Measurements from ENCODE around the gene OCIAD2. TPM values are rescaled to one million over a fixed set of nuclear protein-coding genes. Genes with fewer than 3 reads are reported as not detected.

The OCIAD2 gene
- total and polyA plus RNA-seq, 2 of the 8 experiments (the other 6 are each of a cell fraction or from before 2014, with no cell fraction given): 105 to 122 TPM

DNA sequence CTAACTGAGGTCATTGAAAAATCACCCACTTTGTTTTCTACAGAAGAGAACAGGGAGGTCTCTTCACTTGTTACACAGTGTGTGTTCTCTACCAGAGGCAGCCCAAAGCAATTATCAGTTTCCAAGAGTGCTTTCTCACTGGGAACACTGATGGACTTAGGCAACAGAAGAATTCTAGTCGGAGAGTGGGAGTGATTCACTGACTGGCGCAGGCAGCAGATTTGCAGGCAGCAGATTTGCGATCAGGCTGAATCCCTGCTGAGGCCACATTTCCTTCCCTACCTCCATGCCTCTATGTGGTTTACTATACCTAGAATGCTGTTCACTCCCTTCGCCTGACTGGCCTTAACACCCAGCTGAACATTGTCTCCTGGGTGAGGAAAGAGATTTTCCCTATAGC lies 6.6 kb downstream of the OCIAD2 start (continued):
- TF ChIP-seq, protein P1, sequence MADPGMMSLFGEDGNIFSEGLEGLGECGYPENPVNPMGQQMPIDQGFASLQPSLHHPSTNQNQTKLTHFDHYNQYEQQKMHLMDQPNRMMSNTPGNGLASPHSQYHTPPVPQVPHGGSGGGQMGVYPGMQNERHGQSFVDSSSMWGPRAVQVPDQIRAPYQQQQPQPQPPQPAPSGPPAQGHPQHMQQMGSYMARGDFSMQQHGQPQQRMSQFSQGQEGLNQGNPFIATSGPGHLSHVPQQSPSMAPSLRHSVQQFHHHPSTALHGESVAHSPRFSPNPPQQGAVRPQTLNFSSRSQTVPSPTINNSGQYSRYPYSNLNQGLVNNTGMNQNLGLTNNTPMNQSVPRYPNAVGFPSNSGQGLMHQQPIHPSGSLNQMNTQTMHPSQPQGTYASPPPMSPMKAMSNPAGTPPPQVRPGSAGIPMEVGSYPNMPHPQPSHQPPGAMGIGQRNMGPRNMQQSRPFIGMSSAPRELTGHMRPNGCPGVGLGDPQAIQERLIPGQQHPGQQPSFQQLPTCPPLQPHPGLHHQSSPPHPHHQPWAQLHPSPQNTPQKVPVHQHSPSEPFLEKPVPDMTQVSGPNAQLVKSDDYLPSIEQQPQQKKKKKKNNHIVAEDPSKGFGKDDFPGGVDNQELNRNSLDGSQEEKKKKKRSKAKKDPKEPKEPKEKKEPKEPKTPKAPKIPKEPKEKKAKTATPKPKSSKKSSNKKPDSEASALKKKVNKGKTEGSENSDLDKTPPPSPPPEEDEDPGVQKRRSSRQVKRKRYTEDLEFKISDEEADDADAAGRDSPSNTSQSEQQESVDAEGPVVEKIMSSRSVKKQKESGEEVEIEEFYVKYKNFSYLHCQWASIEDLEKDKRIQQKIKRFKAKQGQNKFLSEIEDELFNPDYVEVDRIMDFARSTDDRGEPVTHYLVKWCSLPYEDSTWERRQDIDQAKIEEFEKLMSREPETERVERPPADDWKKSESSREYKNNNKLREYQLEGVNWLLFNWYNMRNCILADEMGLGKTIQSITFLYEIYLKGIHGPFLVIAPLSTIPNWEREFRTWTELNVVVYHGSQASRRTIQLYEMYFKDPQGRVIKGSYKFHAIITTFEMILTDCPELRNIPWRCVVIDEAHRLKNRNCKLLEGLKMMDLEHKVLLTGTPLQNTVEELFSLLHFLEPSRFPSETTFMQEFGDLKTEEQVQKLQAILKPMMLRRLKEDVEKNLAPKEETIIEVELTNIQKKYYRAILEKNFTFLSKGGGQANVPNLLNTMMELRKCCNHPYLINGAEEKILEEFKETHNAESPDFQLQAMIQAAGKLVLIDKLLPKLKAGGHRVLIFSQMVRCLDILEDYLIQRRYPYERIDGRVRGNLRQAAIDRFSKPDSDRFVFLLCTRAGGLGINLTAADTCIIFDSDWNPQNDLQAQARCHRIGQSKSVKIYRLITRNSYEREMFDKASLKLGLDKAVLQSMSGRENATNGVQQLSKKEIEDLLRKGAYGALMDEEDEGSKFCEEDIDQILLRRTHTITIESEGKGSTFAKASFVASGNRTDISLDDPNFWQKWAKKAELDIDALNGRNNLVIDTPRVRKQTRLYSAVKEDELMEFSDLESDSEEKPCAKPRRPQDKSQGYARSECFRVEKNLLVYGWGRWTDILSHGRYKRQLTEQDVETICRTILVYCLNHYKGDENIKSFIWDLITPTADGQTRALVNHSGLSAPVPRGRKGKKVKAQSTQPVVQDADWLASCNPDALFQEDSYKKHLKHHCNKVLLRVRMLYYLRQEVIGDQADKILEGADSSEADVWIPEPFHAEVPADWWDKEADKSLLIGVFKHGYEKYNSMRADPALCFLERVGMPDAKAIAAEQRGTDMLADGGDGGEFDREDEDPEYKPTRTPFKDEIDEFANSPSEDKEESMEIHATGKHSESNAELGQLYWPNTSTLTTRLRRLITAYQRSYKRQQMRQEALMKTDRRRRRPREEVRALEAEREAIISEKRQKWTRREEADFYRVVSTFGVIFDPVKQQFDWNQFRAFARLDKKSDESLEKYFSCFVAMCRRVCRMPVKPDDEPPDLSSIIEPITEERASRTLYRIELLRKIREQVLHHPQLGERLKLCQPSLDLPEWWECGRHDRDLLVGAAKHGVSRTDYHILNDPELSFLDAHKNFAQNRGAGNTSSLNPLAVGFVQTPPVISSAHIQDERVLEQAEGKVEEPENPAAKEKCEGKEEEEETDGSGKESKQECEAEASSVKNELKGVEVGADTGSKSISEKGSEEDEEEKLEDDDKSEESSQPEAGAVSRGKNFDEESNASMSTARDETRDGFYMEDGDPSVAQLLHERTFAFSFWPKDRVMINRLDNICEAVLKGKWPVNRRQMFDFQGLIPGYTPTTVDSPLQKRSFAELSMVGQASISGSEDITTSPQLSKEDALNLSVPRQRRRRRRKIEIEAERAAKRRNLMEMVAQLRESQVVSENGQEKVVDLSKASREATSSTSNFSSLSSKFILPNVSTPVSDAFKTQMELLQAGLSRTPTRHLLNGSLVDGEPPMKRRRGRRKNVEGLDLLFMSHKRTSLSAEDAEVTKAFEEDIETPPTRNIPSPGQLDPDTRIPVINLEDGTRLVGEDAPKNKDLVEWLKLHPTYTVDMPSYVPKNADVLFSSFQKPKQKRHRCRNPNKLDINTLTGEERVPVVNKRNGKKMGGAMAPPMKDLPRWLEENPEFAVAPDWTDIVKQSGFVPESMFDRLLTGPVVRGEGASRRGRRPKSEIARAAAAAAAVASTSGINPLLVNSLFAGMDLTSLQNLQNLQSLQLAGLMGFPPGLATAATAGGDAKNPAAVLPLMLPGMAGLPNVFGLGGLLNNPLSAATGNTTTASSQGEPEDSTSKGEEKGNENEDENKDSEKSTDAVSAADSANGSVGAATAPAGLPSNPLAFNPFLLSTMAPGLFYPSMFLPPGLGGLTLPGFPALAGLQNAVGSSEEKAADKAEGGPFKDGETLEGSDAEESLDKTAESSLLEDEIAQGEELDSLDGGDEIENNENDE (IDR thresholded peaks at IDR 0.05; ENCODE audit: insufficient replicate concordance, low read length): no peak
- TF ChIP-seq, protein P2, sequence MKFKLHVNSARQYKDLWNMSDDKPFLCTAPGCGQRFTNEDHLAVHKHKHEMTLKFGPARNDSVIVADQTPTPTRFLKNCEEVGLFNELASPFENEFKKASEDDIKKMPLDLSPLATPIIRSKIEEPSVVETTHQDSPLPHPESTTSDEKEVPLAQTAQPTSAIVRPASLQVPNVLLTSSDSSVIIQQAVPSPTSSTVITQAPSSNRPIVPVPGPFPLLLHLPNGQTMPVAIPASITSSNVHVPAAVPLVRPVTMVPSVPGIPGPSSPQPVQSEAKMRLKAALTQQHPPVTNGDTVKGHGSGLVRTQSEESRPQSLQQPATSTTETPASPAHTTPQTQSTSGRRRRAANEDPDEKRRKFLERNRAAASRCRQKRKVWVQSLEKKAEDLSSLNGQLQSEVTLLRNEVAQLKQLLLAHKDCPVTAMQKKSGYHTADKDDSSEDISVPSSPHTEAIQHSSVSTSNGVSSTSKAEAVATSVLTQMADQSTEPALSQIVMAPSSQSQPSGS (IDR thresholded peaks at IDR 0.05; ENCODE audit: low read length): no peak
- TF ChIP-seq SP2 (IDR thresholded peaks at IDR 0.05; ENCODE audit: low read length): no peak
- no peak for TF ChIP-seq GABPA (IDR thresholded peaks at IDR 0.05; ENCODE audit: borderline replicate concordance, insufficient read depth, low read length)
- TF ChIP-seq TAF7 (optimal IDR thresholded peaks at IDR 0.05; ENCODE audit: borderline replicate concordance, low read depth, low read length): no peak
- TF ChIP-seq FOSL1 (IDR thresholded peaks at IDR 0.05; ENCODE audit: insufficient read depth, low read depth, low read length): no peak
- TF ChIP-seq RXRA (IDR thresholded peaks at IDR 0.05; ENCODE audit: insufficient read depth, low read depth, low read length): no peak
